ENCODE results near the gene PITX2.

The PITX2 gene

GRCh38 chr4:110636680-110637407 lies 14.0 kb upstream of the PITX2 start:
- DNase-seq (ENCODE audit: low read depth in 2 of 2) = no peak

- no peak for DNase-seq (ENCODE audit: low read depth in 2 of 2)
Observed at GRCh38 chr4:110636171-110636679, 13.3 kb upstream of the PITX2 start.

- DNase-seq (ENCODE audit: low read depth in 2 of 2) = no peak
Observed at GRCh38 chr4:110635163-110635865, 12.4 kb upstream of the PITX2 start.

GRCh38 chr4:110634350-110635162 lies 11.7 kb upstream of the PITX2 start:
- no peak for DNase-seq (ENCODE audit: low read depth in 2 of 2)

- DNase-seq (ENCODE audit: low read depth in 2 of 2) = no peak
Observed at GRCh38 chr4:110633358-110634341, 10.8 kb upstream of the PITX2 start.

- DNase-seq (ENCODE audit: low read depth in 2 of 2) = no peak
Observed at GRCh38 chr4:110632506-110633357, 9.9 kb upstream of the PITX2 start.

- no peak for DNase-seq (ENCODE audit: low read depth in 2 of 2)
Observed at GRCh38 chr4:110631584-110632505, 9.0 kb upstream of the PITX2 start.

GRCh38 chr4:110630688-110631402 lies 8.0 kb upstream of the PITX2 start:
- DNase-seq (ENCODE audit: low read depth in 2 of 2) = no peak

GRCh38 chr4:110629780-110630687 lies 7.2 kb upstream of the PITX2 start:
- DNase-seq (ENCODE audit: low read depth in 2 of 2) = no peak

- DNase-seq (ENCODE audit: low read depth in 2 of 2) = no peak
Observed at GRCh38 chr4:110629214-110629754, 6.4 kb upstream of the PITX2 start.

GRCh38 chr4:110628663-110629213 lies 5.9 kb upstream of the PITX2 start:
- DNase-seq (ENCODE audit: low read depth in 2 of 2) = no peak

- DNase-seq (ENCODE audit: low read depth in 2 of 2) = no peak
Observed at GRCh38 chr4:110627977-110628662, 5.2 kb upstream of the PITX2 start.

GRCh38 chr4:110626532-110627153 lies 3.8 kb upstream of the PITX2 start:
- DNase-seq (ENCODE audit: low read depth in 2 of 2) = no peak

GRCh38 chr4:110625576-110626257 lies 2.8 kb upstream of the PITX2 start:
- no peak for DNase-seq (ENCODE audit: low read depth in 2 of 2)

- DNase-seq (ENCODE audit: low read depth in 2 of 2) = no peak
Observed at GRCh38 chr4:110624904-110625494, 2.1 kb upstream of the PITX2 start.
